A549 (cell line): ENCODE measurements around the gene PAQR6. TPM values are rescaled to one million over a fixed set of nuclear protein-coding genes. Genes with fewer than 3 reads are reported as not detected.
A peak's percentile ranks its signal among the peaks of the same experiment; 100 is the strongest.
"Not testable (repeated sequence)": the region's sequence is repeated elsewhere in the genome, so short reads cannot be mapped to it uniquely, and the experiment has no call there.

Experiments used
- ATAC-seq, 2 experiments: fragments of 200-7000 bp in 1 of 2; fragments of >200 bp in 1 of 2; cut with Nextera tagmentation in 1 of 2; cut with Tn5 transposase in 1 of 2; 3 replicates each; pipeline versions ENCODE4 v1.8.0 to v1.9.1; 2018 to 2020; ENCODE audit warnings: mild to moderate bottlenecking in 1 of 2, moderate library complexity in 1 of 2
- CTCF ChIA-PET: fragments of 300-600 bp; sonication (Branson Sonifier 250); formaldehyde crosslinking; extraction: SDS; loops from one replicate; lab custom pipeline; 2021; ENCODE audit warnings: antibody characterized with exemption, inconsistent platforms; lab: Yijun Ruan, JAX
- POLR2A ChIA-PET: fragments of 350-600 bp; formaldehyde crosslinking; extraction: SDS; loops from one replicate; lab custom pipeline; 2021; ENCODE audit warnings: antibody characterized with exemption, inconsistent platforms; lab: Yijun Ruan, JAX
- DNase-seq, 2 experiments: peaks; one replicate each; pipeline versions ENCODE4 v3.0.0 to v3.0.0-alpha.2; 2011 to 2016; ENCODE audit warnings: low read depth in 1 of 2, low spot score in 1 of 2
- FAIRE-seq: peaks from 2 replicates; lab custom pipeline; 2011; peaks lifted over from hg19 to GRCh38; lab: Jason Lieb, UNC
- H3K27ac ChIP-seq, 2 experiments: fragments of >200 bp; sonication (Bioruptor Twin); formaldehyde crosslinking; 3 replicates each; pipeline ENCODE4 v1.5.1; 2016 to 2017
- H3K4me1 ChIP-seq: fragments of >200 bp; sonication (Bioruptor Twin); formaldehyde crosslinking; 3 replicates; pipeline ENCODE4 v1.6.1; 2016
- H3K4me2 ChIP-seq: fragments of >200 bp; sonication (Bioruptor Twin); formaldehyde crosslinking; 3 replicates; pipeline ENCODE4 v1.6.1; 2016
- H3K4me3 ChIP-seq: fragments of >200 bp; sonication (Bioruptor Twin); formaldehyde crosslinking; 3 replicates; pipeline ENCODE4 v1.5.1; 2016
- H3K9me3 ChIP-seq: fragments of >200 bp; sonication (Bioruptor Twin); formaldehyde crosslinking; 3 replicates; pipeline ENCODE4 v1.6.1; 2016
- CEBPB ChIP-seq, 2 experiments: fragments of >200 bp in 1 of 2; sonication (Bioruptor Twin) in 1 of 2; formaldehyde crosslinking in 1 of 2; IDR thresholded peaks; 2 replicates each; pipeline ENCODE4 v1.6.1; 2012 to 2016
- CHD2 ChIP-seq: fragments of 150-350 bp; IDR thresholded peaks from 2 replicates; pipeline ENCODE4 v1.6.1; 2014; ENCODE audit warnings: low read length; ENCODE audit not compliant: partially characterized antibody
- EHF ChIP-seq: fragments of 250-450 bp; sonication (Bioruptor Pico); IDR thresholded peaks from 2 replicates; pipeline ENCODE4 v1.5.0; 2020; ENCODE audit warnings: mild to moderate bottlenecking
- EP300 ChIP-seq, 2 experiments: fragments of >200 bp; sonication (Bioruptor Twin); formaldehyde crosslinking; IDR thresholded peaks; 2 replicates in 1 of 2; 3 replicates in 1 of 2; pipeline ENCODE4 v1.6.1; 2016 to 2017
- FOSL2 ChIP-seq, 2 experiments: fragments of 450-650 bp in 1 of 2; fragments of >200 bp in 1 of 2; sonication (Bioruptor Twin) in 1 of 2; formaldehyde crosslinking; IDR thresholded peaks; 2 replicates each; pipeline versions ENCODE4 v1.5.0 to v1.6.1; 2016 to 2020; ENCODE audit warnings: mild to moderate bottlenecking in 1 of 2, moderate library complexity in 1 of 2
- HOXB5 ChIP-seq: fragments of 250-450 bp; sonication (Bioruptor Pico); IDR thresholded peaks from 2 replicates; pipeline ENCODE4 v1.5.0; 2020; ENCODE audit warnings: mild to moderate bottlenecking, moderate library complexity
- JUN ChIP-seq, 2 experiments: fragments of >200 bp; sonication (Bioruptor Twin); formaldehyde crosslinking; IDR thresholded peaks; 2 replicates in 1 of 2; 3 replicates in 1 of 2; pipeline ENCODE4 v1.6.1; 2016 to 2017
- KDM1A ChIP-seq: fragments of 200-600 bp; sonication (generic); IDR thresholded peaks from 2 replicates; pipeline ENCODE4 v1.6.1; 2016; ENCODE audit warnings: low read depth, mild to moderate bottlenecking
- KDM5A ChIP-seq: fragments of 200-600 bp; sonication (generic); IDR thresholded peaks from 2 replicates; pipeline ENCODE4 v1.6.1; 2016; ENCODE audit warnings: antibody characterized with exemption, mild to moderate bottlenecking
- MAFK ChIP-seq: fragments of 450-650 bp; IDR thresholded peaks from 2 replicates; pipeline ENCODE4 v1.6.1; 2014; ENCODE audit not compliant: partially characterized antibody
- NFE2L2 ChIP-seq: fragments of 150-350 bp; conservative IDR thresholded peaks from 2 replicates; pipeline ENCODE4 v1.6.1; 2014; ENCODE audit warnings: low read length
- RAD21 ChIP-seq, 2 experiments: fragments of >200 bp in 1 of 2; sonication (Bioruptor Twin) in 1 of 2; formaldehyde crosslinking in 1 of 2; IDR thresholded peaks in 1 of 2; conservative IDR thresholded peaks in 1 of 2; 2 replicates in 1 of 2; 3 replicates in 1 of 2; pipeline ENCODE4 v1.6.1; 2012 to 2018; ENCODE audit warnings: inconsistent platforms in 1 of 2
- RCOR1 ChIP-seq: fragments of 150-350 bp; IDR thresholded peaks from 2 replicates; pipeline ENCODE4 v1.6.1; 2014; ENCODE audit warnings: antibody characterized with exemption, low read length, low read depth
- SMC3 ChIP-seq: fragments of >200 bp; sonication (Bioruptor Twin); formaldehyde crosslinking; IDR thresholded peaks from 3 replicates; pipeline ENCODE4 v1.6.1; 2018; ENCODE audit warnings: inconsistent platforms
- TFCP2L1 ChIP-seq: fragments of 250-450 bp; sonication (Bioruptor Pico); IDR thresholded peaks from 2 replicates; pipeline ENCODE4 v1.5.0; 2021; ENCODE audit warnings: mild to moderate bottlenecking
- TP53 ChIP-seq: fragments of 250-450 bp; sonication (Bioruptor Pico); IDR thresholded peaks from 2 replicates; pipeline ENCODE4 v1.5.0; 2021; ENCODE audit warnings: mild to moderate bottlenecking, moderate library complexity
- ZC3H11A ChIP-seq: fragments of 450-650 bp; IDR thresholded peaks from 2 replicates; pipeline ENCODE4 v1.6.1; 2014; ENCODE audit warnings: antibody characterized with exemption, mild to moderate bottlenecking
- ZNF302 ChIP-seq: fragments of 250-450 bp; sonication (Bioruptor Pico); IDR thresholded peaks from 2 replicates; pipeline ENCODE4 v1.9.0; 2021; ENCODE audit warnings: inconsistent platforms, mild to moderate bottlenecking, moderate library complexity
- ZSCAN20 ChIP-seq: fragments of 250-450 bp; sonication (Bioruptor Pico); IDR thresholded peaks from 2 replicates; pipeline ENCODE4 v1.8.0; 2022; ENCODE audit warnings: mild to moderate bottlenecking, moderate library complexity
- WGBS: methylation state at CpG from one replicate; pipeline ENCODE4 v1.1.6; 2017; ENCODE audit errors: missing lambda C conversion rate; 5-methylcytosine and 5-hydroxymethylcytosine counted together
- polyA plus RNA-seq, 4 experiments: library from polyadenylated mRNA; depleted of rRNA in 3 of 4; stranded (reverse); fragments of >200 nt; fragmentation: RNase III in 1 of 4; extraction: RNeasy Plus Mini Kit Qiagen cat#74134 plus additional on column Dnase treatment in 1 of 4; gene quantifications; 2 replicates in 3 of 4; 3 replicates in 1 of 4; pipeline ENCODE4 v1.2.3, GENCODE V29; 2011 to 2017
- TF ChIP-seq, protein P1 (sequence below): IDR thresholded peaks from 2 replicates; pipeline ENCODE4 v1.6.1; 2012
- TF ChIP-seq, protein P2 (sequence below): fragments of >200 bp; sonication (Bioruptor Twin); formaldehyde crosslinking; IDR thresholded peaks from 2 replicates; pipeline ENCODE4 v1.6.1; 2016
- TF ChIP-seq, protein P3 (sequence below): fragments of >200 bp; sonication (Bioruptor Twin); formaldehyde crosslinking; IDR thresholded peaks from 3 replicates; pipeline ENCODE4 v1.6.1; 2016
- TF ChIP-seq, protein P4 (sequence below): fragments of >200 bp; sonication (Bioruptor Twin); formaldehyde crosslinking; IDR thresholded peaks from 3 replicates; pipeline ENCODE4 v1.5.1; 2016
- TF ChIP-seq, protein P5 (sequence below): fragments of 250-450 bp; sonication (Bioruptor Pico); IDR thresholded peaks from 2 replicates; pipeline ENCODE4 v1.5.0; 2020; ENCODE audit warnings: low read depth, mild to moderate bottlenecking, moderate library complexity

The PAQR6 gene
- polyA plus RNA-seq, 2 of the 4 experiments (the other 2 are of a cell fraction) = 2.4 to 8.6 TPM

DNA sequence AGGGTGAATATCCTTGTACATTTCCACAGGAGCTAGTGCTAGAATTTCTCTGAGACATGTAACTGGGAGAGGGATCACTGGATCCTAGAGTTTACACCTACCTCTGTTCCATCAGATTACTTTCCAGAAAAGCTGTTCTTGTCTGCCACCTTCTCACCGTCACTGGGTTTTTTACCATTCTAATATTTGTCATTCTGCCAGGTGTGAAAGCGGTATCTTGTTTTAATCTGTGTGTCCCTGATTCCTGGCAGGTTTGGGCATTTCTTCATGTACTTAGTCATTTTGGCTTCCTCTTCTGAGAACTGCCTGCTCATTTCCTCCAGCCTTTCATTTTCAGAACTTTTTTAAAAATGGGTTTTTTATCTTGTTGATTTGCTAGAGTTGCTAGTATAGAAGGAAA is 30.0 kb downstream of the PAQR6 start:
- TF ChIP-seq KDM1A (no peak), ZC3H11A (no peak), RAD21 (conservative IDR thresholded peaks at IDR 0.05 in 1 of 2, IDR thresholded peaks at IDR 0.05 in 1 of 2) (no peak), CEBPB (IDR thresholded peaks at IDR 0.05) (no peak), KDM5A (no peak)
- TF ChIP-seq, all 56 proteins: peak for 0
- Histone ChIP-seq H3K4me2 (no peak overlapping the region), H3K4me1 (peaks cover 10% of the 10 kb centered on the region), H3K27ac (no peak overlapping the region), H3K4me3 (no peak overlapping the region), H3K9me3 (no peaks in the 10 kb centered on the region)
- ATAC-seq (no peak), FAIRE-seq (no peak), DNase-seq (no peak)
- 89% methylated on average over 2 of the region's 2 CpGs for WGBS
- ChIA-PET POLR2A (interaction anchor here (0.6 to 1.6 kb wide), 2 partner anchors 24 to 41 kb away, joined by 3 to 5 read pairs; partner anchors contain the start of gene SLC25A44), CTCF (interaction anchor here (0.8 to 25.3 kb wide), 3 partner anchors 9 to 124 kb away, joined by 3 to 639 read pairs (median 291); partner anchors contain the start of gene SEMA4A)

DNA sequence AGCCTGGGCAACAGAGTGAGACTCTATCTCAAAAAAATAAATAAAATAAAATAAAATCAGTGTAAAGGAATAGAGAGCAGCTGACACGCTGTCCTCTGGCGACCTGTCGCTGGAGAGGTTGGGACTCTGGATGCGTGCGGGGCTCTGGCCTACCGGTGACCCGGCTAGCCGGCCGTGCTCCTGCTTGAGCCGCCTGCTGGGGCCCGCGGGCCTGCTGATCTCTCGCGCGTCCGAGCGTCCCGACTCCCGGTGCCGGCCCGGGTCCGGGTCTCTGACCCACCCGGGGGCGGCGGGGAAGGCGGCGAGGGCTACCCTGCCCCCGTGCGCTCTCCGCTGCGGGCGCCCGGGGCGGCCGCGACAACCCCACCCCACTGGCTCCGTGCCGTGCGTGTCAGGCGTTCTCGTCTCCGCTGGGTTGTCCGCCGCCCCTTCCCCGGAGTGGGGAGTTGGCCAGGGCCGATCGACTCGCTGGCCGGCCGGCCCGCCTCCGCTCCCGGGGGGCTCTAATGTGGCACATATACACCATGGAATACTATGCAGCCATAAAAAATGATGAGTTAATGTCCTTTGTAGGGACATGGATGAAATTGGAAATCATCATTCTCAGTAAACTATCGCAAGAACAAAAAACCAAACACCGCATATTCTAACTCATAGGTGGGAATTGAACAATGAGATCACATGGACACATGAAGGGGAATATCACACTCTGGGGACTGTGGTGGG is 31.3 kb downstream of the PAQR6 start:
- POLR2A ChIA-PET, DNase-seq, H3K4me2 ChIP-seq, H3K9me3 ChIP-seq, H3K27ac ChIP-seq, ATAC-seq, H3K4me3 ChIP-seq: not testable (repeated sequence)
- WGBS = 97% methylated on average over 52 of the region's 55 CpGs
- peak; percentile 100 for FAIRE-seq
- peaks cover 13% of the 10 kb centered on the region; the same call in 2 of the 3 replicates for H3K4me1 ChIP-seq
- CTCF ChIA-PET = interaction anchor here (7.9 kb wide), 1 partner anchor 9 kb away, joined by 84 read pairs; no protein-coding TSS in a partner anchor

DNA sequence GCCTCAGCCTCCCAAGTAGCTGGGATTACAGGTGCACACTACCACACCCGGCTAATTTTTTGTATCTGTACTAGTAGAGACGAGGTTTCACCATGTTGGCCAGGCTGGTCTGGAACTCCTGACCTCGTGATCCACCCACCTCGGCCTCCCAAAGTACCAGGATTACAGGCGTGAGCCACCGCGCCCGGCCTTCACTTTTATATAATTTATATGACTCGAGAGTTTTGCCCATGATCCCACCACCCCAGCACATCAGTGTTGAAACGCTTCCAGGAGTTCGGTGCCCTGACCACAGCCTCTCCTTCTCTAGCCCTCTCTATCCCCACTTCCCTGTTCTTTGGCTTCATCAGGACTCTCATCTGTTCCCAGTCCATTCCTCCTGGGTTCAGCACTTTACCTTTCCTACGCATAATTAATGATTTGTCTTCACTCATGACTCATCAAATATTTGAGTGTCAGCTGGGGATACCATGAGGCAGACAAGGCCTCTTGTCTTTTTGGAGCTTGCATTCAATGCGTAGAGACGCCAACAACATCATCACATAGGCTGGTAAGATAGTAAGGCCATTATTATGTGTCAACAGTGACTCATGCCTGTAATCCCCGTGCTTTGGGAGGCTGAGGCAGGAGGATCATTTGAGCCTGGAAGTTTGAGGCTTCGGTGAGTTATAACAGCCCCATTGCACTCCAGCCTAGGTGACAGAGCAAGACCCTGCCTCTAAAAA is 33.7 kb downstream of the PAQR6 start:
- TF ChIP-seq TP53 (no peak), MAFK (peak; percentile 94), NFE2L2 (peak; percentile 81), FOSL2 (IDR thresholded peaks at IDR 0.05) (no peak), FOSL2 (CRISPR knock-in tag; IDR thresholded peaks at IDR 0.05) (peak; percentile 77)
- Histone ChIP-seq H3K4me3 (peak overlapping the region; percentile 65), H3K4me2 (peak overlapping the region; percentile 95), H3K9me3 (no peaks in the 10 kb centered on the region), H3K27ac (peak overlapping the region; percentile 93 to 96), H3K4me1 (peaks cover 13% of the 10 kb centered on the region; the same call in 2 of the 3 replicates)
- ChIA-PET CTCF (interaction anchor here (0.7 to 7.9 kb wide), 8 partner anchors 11 to 123 kb away, joined by 3 to 84 read pairs (median 4); partner anchors contain the start of gene SLC25A44), POLR2A (interaction anchor here (1.6 to 2.1 kb wide), 4 partner anchors 11 to 91 kb away, joined by 5 to 37 read pairs (median 11); partner anchors contain the start of gene SLC25A44)
- no peak for ATAC-seq
- no peak for FAIRE-seq
- peak in 1 of 2 experiments; percentile 47 for DNase-seq
- WGBS = 81% methylated on average over 16 of the region's 16 CpGs

DNA sequence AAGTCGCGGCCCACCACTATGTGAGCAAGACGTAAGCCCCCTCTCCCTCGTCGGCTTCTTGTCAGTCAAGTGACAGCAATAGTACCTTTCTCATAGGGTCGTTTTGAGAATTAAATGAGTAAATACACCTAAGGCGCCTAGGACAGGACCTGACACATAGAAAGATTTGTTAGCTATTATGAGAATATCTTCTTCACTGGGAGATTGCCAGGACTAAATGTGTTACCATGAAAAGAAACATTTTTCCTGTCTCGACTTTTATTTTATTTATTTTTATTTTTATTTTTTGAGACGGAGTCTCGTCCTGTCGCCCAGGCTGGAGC is 34.3 kb downstream of the PAQR6 start:
- FAIRE-seq (no peak), DNase-seq (no peak), ATAC-seq (no peak)
- H3K27ac ChIP-seq = peak overlapping the region; percentile 93 to 96
- POLR2A ChIA-PET = interaction anchor here (0.6 to 2.1 kb wide), 20 partner anchors 9 to 219 kb away, joined by 3 to 37 read pairs (median 6); partner anchors contain the start of genes SLC25A44, SMG5 and TMEM79
- 28% methylated on average over 11 of the region's 11 CpGs for WGBS
- H3K9me3 ChIP-seq = no peaks in the 10 kb centered on the region
- H3K4me1 ChIP-seq = peaks cover 13% of the 10 kb centered on the region; the same call in 2 of the 3 replicates
- CTCF ChIA-PET = interaction anchor here (1.0 to 7.9 kb wide), 9 partner anchors 11 to 128 kb away, joined by 3 to 84 read pairs (median 3); partner anchors contain the start of gene SLC25A44
- H3K4me3 ChIP-seq = peak overlapping the region; percentile 65
- H3K4me2 ChIP-seq = peak overlapping the region; percentile 95
- TF ChIP-seq CHD2 (no peak), EP300 (IDR thresholded peaks at IDR 0.05) (no peak), EHF (CRISPR knock-in tag) (no peak), SMC3 (no peak), JUN (IDR thresholded peaks at IDR 0.05) (no peak), HOXB5 (CRISPR knock-in tag) (no peak), TFCP2L1 (CRISPR knock-in tag) (no peak), RCOR1 (no peak), ZNF302 (CRISPR knock-in tag) (no peak), MAFK (no peak), ZSCAN20 (CRISPR knock-in tag) (no peak)
- TF ChIP-seq, protein P1, sequence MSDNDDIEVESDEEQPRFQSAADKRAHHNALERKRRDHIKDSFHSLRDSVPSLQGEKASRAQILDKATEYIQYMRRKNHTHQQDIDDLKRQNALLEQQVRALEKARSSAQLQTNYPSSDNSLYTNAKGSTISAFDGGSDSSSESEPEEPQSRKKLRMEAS = no peak
- TF ChIP-seq, protein P2, sequence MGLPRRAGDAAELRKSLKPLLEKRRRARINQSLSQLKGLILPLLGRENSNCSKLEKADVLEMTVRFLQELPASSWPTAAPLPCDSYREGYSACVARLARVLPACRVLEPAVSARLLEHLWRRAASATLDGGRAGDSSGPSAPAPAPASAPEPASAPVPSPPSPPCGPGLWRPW = no peak
- TF ChIP-seq, protein P3, sequence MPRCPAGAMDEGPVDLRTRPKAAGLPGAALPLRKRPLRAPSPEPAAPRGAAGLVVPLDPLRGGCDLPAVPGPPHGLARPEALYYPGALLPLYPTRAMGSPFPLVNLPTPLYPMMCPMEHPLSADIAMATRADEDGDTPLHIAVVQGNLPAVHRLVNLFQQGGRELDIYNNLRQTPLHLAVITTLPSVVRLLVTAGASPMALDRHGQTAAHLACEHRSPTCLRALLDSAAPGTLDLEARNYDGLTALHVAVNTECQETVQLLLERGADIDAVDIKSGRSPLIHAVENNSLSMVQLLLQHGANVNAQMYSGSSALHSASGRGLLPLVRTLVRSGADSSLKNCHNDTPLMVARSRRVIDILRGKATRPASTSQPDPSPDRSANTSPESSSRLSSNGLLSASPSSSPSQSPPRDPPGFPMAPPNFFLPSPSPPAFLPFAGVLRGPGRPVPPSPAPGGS = no peak
- TF ChIP-seq, protein P4, sequence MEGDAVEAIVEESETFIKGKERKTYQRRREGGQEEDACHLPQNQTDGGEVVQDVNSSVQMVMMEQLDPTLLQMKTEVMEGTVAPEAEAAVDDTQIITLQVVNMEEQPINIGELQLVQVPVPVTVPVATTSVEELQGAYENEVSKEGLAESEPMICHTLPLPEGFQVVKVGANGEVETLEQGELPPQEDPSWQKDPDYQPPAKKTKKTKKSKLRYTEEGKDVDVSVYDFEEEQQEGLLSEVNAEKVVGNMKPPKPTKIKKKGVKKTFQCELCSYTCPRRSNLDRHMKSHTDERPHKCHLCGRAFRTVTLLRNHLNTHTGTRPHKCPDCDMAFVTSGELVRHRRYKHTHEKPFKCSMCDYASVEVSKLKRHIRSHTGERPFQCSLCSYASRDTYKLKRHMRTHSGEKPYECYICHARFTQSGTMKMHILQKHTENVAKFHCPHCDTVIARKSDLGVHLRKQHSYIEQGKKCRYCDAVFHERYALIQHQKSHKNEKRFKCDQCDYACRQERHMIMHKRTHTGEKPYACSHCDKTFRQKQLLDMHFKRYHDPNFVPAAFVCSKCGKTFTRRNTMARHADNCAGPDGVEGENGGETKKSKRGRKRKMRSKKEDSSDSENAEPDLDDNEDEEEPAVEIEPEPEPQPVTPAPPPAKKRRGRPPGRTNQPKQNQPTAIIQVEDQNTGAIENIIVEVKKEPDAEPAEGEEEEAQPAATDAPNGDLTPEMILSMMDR = no peak
- TF ChIP-seq, protein P5, sequence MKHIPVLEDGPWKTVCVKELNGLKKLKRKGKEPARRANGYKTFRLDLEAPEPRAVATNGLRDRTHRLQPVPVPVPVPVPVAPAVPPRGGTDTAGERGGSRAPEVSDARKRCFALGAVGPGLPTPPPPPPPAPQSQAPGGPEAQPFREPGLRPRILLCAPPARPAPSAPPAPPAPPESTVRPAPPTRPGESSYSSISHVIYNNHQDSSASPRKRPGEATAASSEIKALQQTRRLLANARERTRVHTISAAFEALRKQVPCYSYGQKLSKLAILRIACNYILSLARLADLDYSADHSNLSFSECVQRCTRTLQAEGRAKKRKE (CRISPR knock-in tag) = no peak
